ENCODE measurements around the gene PMPCB.

DNA sequence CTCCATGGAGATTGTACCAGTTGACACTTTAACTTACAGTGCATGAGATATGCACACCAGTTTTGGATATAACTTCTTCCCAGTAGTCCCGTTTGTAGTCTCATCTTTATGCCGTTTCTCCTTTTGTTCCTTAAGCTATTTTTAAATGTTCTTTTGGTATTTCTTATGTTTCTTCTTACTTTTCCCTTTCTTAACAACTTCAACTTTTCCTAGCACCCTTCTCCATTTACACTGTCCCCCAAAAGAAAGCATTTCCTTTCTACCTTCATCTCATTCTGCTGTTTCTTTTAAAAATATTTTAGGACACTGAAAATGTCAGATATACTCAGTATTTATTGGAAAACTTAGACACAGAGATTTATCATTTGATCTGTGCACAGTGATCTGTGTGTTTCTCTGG, 51.7 kb downstream of the PMPCB start:
- TF ChIP-seq, protein P1, sequence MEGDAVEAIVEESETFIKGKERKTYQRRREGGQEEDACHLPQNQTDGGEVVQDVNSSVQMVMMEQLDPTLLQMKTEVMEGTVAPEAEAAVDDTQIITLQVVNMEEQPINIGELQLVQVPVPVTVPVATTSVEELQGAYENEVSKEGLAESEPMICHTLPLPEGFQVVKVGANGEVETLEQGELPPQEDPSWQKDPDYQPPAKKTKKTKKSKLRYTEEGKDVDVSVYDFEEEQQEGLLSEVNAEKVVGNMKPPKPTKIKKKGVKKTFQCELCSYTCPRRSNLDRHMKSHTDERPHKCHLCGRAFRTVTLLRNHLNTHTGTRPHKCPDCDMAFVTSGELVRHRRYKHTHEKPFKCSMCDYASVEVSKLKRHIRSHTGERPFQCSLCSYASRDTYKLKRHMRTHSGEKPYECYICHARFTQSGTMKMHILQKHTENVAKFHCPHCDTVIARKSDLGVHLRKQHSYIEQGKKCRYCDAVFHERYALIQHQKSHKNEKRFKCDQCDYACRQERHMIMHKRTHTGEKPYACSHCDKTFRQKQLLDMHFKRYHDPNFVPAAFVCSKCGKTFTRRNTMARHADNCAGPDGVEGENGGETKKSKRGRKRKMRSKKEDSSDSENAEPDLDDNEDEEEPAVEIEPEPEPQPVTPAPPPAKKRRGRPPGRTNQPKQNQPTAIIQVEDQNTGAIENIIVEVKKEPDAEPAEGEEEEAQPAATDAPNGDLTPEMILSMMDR (IDR thresholded peaks at IDR 0.05; ENCODE audit: low read length), result no peak
- TF ChIP-seq EZH2phosphoT487 (IDR thresholded peaks at IDR 0.05; ENCODE audit: low read length), result no peak
- no peak for TF ChIP-seq EZH2 (optimal IDR thresholded peaks at IDR 0.05; ENCODE audit: low read depth, low read length)

Measured in MM.1S (cell line).